HEK293 (cell line): Measurements from ENCODE around the gene TMEM243.
A peak's percentile ranks its signal among the peaks of the same experiment; 100 is the strongest.

Experiments used
- GLI4 ChIP-seq: fragments of 450-650 bp; formaldehyde crosslinking; IDR thresholded peaks from 2 replicates; pipeline ENCODE4 v1.5.1; 2016; ENCODE audit warnings: missing biosample characterization, missing genetic modification characterization
- GLIS2 ChIP-seq: fragments of 450-650 bp; formaldehyde crosslinking; IDR thresholded peaks from 2 replicates; pipeline ENCODE4 v1.5.1; 2016; ENCODE audit warnings: missing biosample characterization, missing genetic modification characterization
- HOXA7 ChIP-seq: sonication (generic); formaldehyde crosslinking; IDR thresholded peaks from 2 replicates; pipeline ENCODE4 v1.8.1; 2022; ENCODE audit warnings: missing genetic modification reagents, borderline replicate concordance
- HOXC10 ChIP-seq: sonication (generic); formaldehyde crosslinking; IDR thresholded peaks from 2 replicates; pipeline ENCODE4 v1.8.1; 2023; ENCODE audit warnings: mild to moderate bottlenecking, missing genetic modification reagents
- KLF9 ChIP-seq: fragments of 450-650 bp; formaldehyde crosslinking; IDR thresholded peaks from 2 replicates; pipeline ENCODE4 v1.5.1; 2016; ENCODE audit warnings: missing biosample characterization, missing genetic modification characterization, low read depth
- PATZ1 ChIP-seq: fragments of 450-650 bp; formaldehyde crosslinking; IDR thresholded peaks from 2 replicates; pipeline ENCODE4 v1.5.1; 2016; ENCODE audit warnings: missing biosample characterization, missing genetic modification characterization
- RBAK ChIP-seq: fragments of 450-650 bp; formaldehyde crosslinking; IDR thresholded peaks from 2 replicates; pipeline ENCODE4 v1.5.1; 2016; ENCODE audit warnings: missing biosample characterization, missing genetic modification characterization
- SP3 ChIP-seq: fragments of 450-650 bp; formaldehyde crosslinking; IDR thresholded peaks from 2 replicates; pipeline ENCODE4 v1.5.1; 2016; ENCODE audit warnings: missing biosample characterization, missing genetic modification characterization
- SP7 ChIP-seq: fragments of 450-650 bp; formaldehyde crosslinking; IDR thresholded peaks from 2 replicates; pipeline ENCODE4 v1.5.1; 2016; ENCODE audit warnings: missing biosample characterization, missing genetic modification characterization
- ZBTB11 ChIP-seq: fragments of 450-650 bp; formaldehyde crosslinking; conservative IDR thresholded peaks from 2 replicates; pipeline ENCODE4 v1.5.1; 2016; ENCODE audit warnings: low read depth, missing biosample characterization, missing genetic modification characterization
- ZBTB17 ChIP-seq: fragments of 450-650 bp; formaldehyde crosslinking; IDR thresholded peaks from 2 replicates; pipeline ENCODE4 v1.5.1; 2016; ENCODE audit warnings: missing biosample characterization, missing genetic modification characterization
- ZBTB20 ChIP-seq: fragments of 450-650 bp; formaldehyde crosslinking; IDR thresholded peaks from 2 replicates; pipeline ENCODE4 v1.5.1; 2016; ENCODE audit warnings: missing biosample characterization, missing genetic modification characterization
- ZBTB44 ChIP-seq: fragments of 450-650 bp; IDR thresholded peaks from 2 replicates; pipeline ENCODE4 v1.5.1; 2018; ENCODE audit warnings: missing biosample characterization, mild to moderate bottlenecking, missing genetic modification characterization
- ZBTB8A ChIP-seq: fragments of 450-650 bp; formaldehyde crosslinking; IDR thresholded peaks from 2 replicates; pipeline ENCODE4 v1.5.1; 2016; ENCODE audit warnings: missing biosample characterization, missing genetic modification characterization
- ZNF10 ChIP-seq: fragments of 450-650 bp; formaldehyde crosslinking; IDR thresholded peaks from 2 replicates; pipeline ENCODE4 v1.5.1; 2017; ENCODE audit warnings: missing biosample characterization, missing genetic modification characterization
- ZNF114 ChIP-seq: fragments of 450-650 bp; formaldehyde crosslinking; IDR thresholded peaks from 2 replicates; pipeline ENCODE4 v1.5.0; 2017; ENCODE audit warnings: missing biosample characterization, missing genetic modification characterization
- ZNF211 ChIP-seq: fragments of 450-650 bp; formaldehyde crosslinking; IDR thresholded peaks from 2 replicates; pipeline ENCODE4 v1.5.1; 2016; ENCODE audit warnings: low read depth, missing biosample characterization, missing genetic modification characterization
- ZNF24 ChIP-seq: fragments of 450-650 bp; formaldehyde crosslinking; IDR thresholded peaks from 2 replicates; pipeline ENCODE4 v1.5.1; 2016; ENCODE audit warnings: missing biosample characterization, missing genetic modification characterization
- ZNF274 ChIP-seq, 2 experiments: fragments of 200-500 bp in 1 of 2; fragments of 450-650 bp in 1 of 2; sonication (Bioruptor generic) in 1 of 2; formaldehyde crosslinking in 1 of 2; IDR thresholded peaks; 2 replicates each; pipeline versions ENCODE4 v1.5.1 to v1.6.1; 2014 to 2016; ENCODE audit warnings: borderline replicate concordance in 1 of 2, inconsistent platforms in 1 of 2, low read length in 1 of 2, missing biosample characterization in 1 of 2, missing genetic modification characterization in 1 of 2
- ZNF341 ChIP-seq: fragments of 450-650 bp; formaldehyde crosslinking; IDR thresholded peaks from 2 replicates; pipeline ENCODE4; 2016; ENCODE audit warnings: low read depth, missing biosample characterization, missing genetic modification characterization
- ZNF350 ChIP-seq: fragments of 450-650 bp; formaldehyde crosslinking; IDR thresholded peaks from 2 replicates; pipeline ENCODE4 v1.5.0; 2017; ENCODE audit warnings: missing biosample characterization, mild to moderate bottlenecking, missing genetic modification characterization
- ZNF366 ChIP-seq: fragments of 450-650 bp; formaldehyde crosslinking; conservative IDR thresholded peaks from 2 replicates; pipeline ENCODE4 v1.5.1; 2016; ENCODE audit warnings: missing biosample characterization, missing genetic modification characterization
- ZNF423 ChIP-seq: fragments of 450-650 bp; formaldehyde crosslinking; IDR thresholded peaks from 2 replicates; pipeline ENCODE4 v1.5.1; 2016; ENCODE audit warnings: missing biosample characterization, missing genetic modification characterization
- ZNF549 ChIP-seq: fragments of 450-650 bp; IDR thresholded peaks from 2 replicates; pipeline ENCODE4 v1.5.1; 2018; ENCODE audit warnings: missing biosample characterization, missing genetic modification characterization, mild to moderate bottlenecking, inconsistent platforms, moderate library complexity
- ZNF596 ChIP-seq: fragments of 450-650 bp; IDR thresholded peaks from 2 replicates; pipeline ENCODE4 v1.5.0; 2018; ENCODE audit warnings: missing biosample characterization, mild to moderate bottlenecking, missing genetic modification characterization, moderate library complexity
- ZNF600 ChIP-seq: fragments of 450-650 bp; formaldehyde crosslinking; IDR thresholded peaks from 2 replicates; pipeline ENCODE4 v1.5.1; 2016; ENCODE audit warnings: missing biosample characterization, missing genetic modification characterization
- ZNF626 ChIP-seq: fragments of 450-650 bp; sonication (Bioruptor Pico); formaldehyde crosslinking; IDR thresholded peaks from 2 replicates; pipeline ENCODE4 v1.5.1; 2018; ENCODE audit warnings: missing biosample characterization, missing genetic modification characterization, inconsistent platforms
- ZNF660 ChIP-seq: fragments of 450-650 bp; IDR thresholded peaks from 2 replicates; pipeline ENCODE4 v1.5.1; 2018; ENCODE audit warnings: missing biosample characterization, mild to moderate bottlenecking, missing genetic modification characterization
- ZNF692 ChIP-seq: fragments of 450-650 bp; formaldehyde crosslinking; IDR thresholded peaks from 2 replicates; pipeline ENCODE4 v1.5.1; 2016; ENCODE audit warnings: missing biosample characterization, missing genetic modification characterization
- ZNF707 ChIP-seq: fragments of 450-650 bp; formaldehyde crosslinking; IDR thresholded peaks from 2 replicates; pipeline ENCODE4 v1.5.1; 2016; ENCODE audit warnings: missing biosample characterization, missing genetic modification characterization
- ZNF768 ChIP-seq: fragments of 450-650 bp; formaldehyde crosslinking; IDR thresholded peaks from 2 replicates; pipeline ENCODE4 v1.5.1; 2018; ENCODE audit warnings: missing biosample characterization, mild to moderate bottlenecking, missing genetic modification characterization
- ZNF777 ChIP-seq: fragments of 450-650 bp; formaldehyde crosslinking; IDR thresholded peaks from 2 replicates; pipeline ENCODE4 v1.5.1; 2017; ENCODE audit warnings: missing biosample characterization, missing genetic modification characterization, borderline replicate concordance
- ZNF837 ChIP-seq: fragments of 450-650 bp; formaldehyde crosslinking; IDR thresholded peaks from 2 replicates; pipeline ENCODE4 v1.5.1; 2016; ENCODE audit warnings: missing biosample characterization, missing genetic modification characterization

Gene TMEM243

GRCh38 chr7:87220026-87220733 lies 648 bp upstream of the TMEM243 start (continued):
- no peak for TF ChIP-seq RBAK (tag by site-specific recombination)
- no peak for TF ChIP-seq ZNF837 (tag by site-specific recombination)
- no peak; the same call in 1 of the 2 replicates for TF ChIP-seq SP3 (tag by site-specific recombination)
- TF ChIP-seq ZNF768 (tag by site-specific recombination): no peak
- no peak; the same call in 1 of the 2 replicates for TF ChIP-seq ZBTB8A (tag by site-specific recombination)
- no peak for TF ChIP-seq ZNF707 (tag by site-specific recombination)
- TF ChIP-seq ZNF692: peak; percentile 27; the same call in 1 of the 2 replicates
- no peak for TF ChIP-seq ZNF596 (tag by site-specific recombination)
- TF ChIP-seq ZBTB20 (tag by site-specific recombination): peak; percentile 49; the same call in 1 of the 2 replicates
- TF ChIP-seq ZNF423 (tag by site-specific recombination): no peak
- no peak; the same call in 1 of the 2 replicates for TF ChIP-seq ZNF660 (tag by site-specific recombination)
- TF ChIP-seq HOXC10 (CRISPR knock-in tag): no peak
- 0 out of 2 replicates have a peak, but pooled peaks have one; percentile 12 for TF ChIP-seq ZNF24 (tag by site-specific recombination)
- no peak for TF ChIP-seq ZBTB44 (tag by site-specific recombination)
- peak; percentile 7; the same call in 1 of the 2 replicates for TF ChIP-seq PATZ1 (tag by site-specific recombination)
- TF ChIP-seq ZNF549 (tag by site-specific recombination): no peak
- TF ChIP-seq SP7 (tag by site-specific recombination): no peak
- TF ChIP-seq ZNF350 (tag by site-specific recombination): no peak
- TF ChIP-seq HOXA7 (CRISPR knock-in tag): no peak
- peak; percentile 62 for TF ChIP-seq ZNF600
- TF ChIP-seq ZBTB11: peak; percentile 66; the same call in 1 of the 2 replicates
- TF ChIP-seq ZNF211: no peak
- TF ChIP-seq GLIS2 (tag by site-specific recombination): peak; percentile 35; the same call in 1 of the 2 replicates
- no peak for TF ChIP-seq ZNF274 (IDR thresholded peaks at IDR 0.05; ENCODE audit: low read length)
- TF ChIP-seq ZNF274 (tag by site-specific recombination; IDR thresholded peaks at IDR 0.05; ENCODE audit: borderline replicate concordance): no peak
- no peak for TF ChIP-seq ZNF366
- no peak for TF ChIP-seq ZNF626 (tag by site-specific recombination)
- peak; percentile 99 for TF ChIP-seq ZNF341 (tag by site-specific recombination)
- peak; percentile 13; the same call in 1 of the 2 replicates for TF ChIP-seq KLF9 (tag by site-specific recombination)
- TF ChIP-seq ZNF777: peak; percentile 18; the same call in 1 of the 2 replicates
- TF ChIP-seq ZNF10: no peak
- no peak for TF ChIP-seq ZNF114 (tag by site-specific recombination)
- TF ChIP-seq GLI4 (tag by site-specific recombination): no peak
- TF ChIP-seq ZBTB17 (tag by site-specific recombination): no peak
